HG03064 (cell line): Measurements from ENCODE around the gene SUPT6H.

Experiments used
- ATAC-seq: cut with Tn5 transposase; IDR thresholded peaks from one replicate; pipeline ENCODE4 v1.9.1; 2021; ENCODE audit warnings: low read depth; ENCODE audit not compliant: unreplicated experiment

Gene SUPT6H

GRCh38 chr17:28700278-28700677, 38.3 kb downstream of the SUPT6H start:
- no peak for ATAC-seq

DNA sequence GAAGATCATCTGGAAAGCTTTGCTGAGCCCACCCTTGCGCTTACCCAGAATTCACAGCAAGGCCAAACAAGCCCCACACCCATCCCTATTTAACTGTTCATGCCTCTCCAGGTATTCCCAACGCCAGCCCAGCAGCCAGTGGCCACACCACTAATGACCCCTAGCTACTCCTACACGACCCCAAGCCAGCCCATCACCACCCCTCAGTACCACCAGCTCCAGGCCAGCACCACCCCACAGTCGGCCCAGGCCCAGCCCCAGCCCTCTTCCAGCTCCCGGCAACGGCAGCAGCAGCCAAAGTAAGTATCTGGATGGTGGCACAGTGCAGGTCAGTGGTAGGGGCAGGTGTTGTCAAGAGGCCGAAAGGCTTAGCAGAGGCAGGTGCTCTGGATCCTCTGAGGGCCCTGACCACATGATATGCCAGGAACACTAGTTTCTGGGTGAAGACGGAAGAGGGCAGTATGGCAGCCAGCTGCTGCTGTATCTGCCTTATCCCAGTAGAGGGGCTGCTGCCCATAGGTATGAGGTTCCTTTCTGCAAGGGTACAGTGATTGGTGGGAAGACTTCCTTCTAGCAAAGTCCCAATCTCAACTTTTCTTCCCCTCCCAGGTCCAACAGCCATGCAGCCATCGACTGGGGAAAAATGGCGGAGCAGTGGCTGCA, 39.0 kb downstream of the SUPT6H start:
- ATAC-seq, result no peak

- no peak for ATAC-seq
These were observed 40.2 kb downstream of the SUPT6H start for GRCh38 chr17:28702026-28702751.

DNA sequence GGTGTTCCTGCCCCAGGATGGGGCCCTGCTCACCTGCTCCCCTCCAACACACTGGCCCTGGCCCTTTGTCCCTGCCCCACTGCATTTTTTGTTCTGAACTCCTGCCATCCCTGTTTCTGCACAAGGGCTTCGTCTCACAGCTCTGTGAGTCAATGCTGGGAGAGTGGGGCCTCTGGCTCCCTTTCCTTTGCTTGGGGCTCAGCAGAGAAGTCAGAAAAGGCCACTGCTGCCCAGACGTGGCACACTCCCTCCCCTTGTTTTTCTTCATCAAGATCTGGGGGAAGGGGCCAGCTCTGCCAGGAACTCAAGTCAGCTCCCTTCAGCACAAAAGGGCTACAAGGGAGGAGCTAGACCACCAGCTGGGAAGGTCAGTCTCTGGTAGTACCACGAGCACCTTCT, 40.7 kb downstream of the SUPT6H start:
- ATAC-seq, result no peak

DNA sequence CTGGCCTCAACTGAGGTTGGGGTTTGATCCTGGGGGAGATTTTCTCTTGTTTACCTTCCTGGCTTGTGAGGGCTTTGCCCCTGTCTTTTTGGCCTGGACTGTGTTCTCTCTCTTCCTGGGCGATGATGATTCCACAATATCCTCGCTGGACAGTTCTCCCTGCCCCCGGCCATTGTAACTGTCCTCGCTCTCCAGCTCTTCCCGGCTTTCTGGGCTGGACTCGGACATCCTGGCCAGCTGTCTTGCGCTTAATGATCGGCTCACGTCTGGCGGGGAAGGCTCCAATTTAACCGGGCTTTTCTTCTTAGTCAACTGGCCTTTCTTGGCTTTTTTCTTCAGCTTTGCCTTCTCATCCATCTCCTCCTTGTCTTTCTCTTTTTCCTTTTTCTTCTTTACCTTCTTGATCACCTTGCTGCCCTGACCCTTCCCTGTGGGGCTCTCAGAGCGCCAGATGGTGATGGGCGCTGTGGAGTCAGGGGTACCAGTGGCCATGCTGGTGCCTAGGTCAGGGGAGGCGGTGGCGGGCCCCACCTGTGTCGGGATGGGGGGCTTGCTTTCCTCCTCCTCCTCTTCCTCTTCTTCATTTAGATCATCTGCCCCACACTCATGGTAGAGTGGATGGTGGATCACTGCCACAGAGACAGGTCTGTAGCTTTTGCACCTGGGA, 41.7 kb downstream of the SUPT6H start:
- no peak for ATAC-seq

DNA sequence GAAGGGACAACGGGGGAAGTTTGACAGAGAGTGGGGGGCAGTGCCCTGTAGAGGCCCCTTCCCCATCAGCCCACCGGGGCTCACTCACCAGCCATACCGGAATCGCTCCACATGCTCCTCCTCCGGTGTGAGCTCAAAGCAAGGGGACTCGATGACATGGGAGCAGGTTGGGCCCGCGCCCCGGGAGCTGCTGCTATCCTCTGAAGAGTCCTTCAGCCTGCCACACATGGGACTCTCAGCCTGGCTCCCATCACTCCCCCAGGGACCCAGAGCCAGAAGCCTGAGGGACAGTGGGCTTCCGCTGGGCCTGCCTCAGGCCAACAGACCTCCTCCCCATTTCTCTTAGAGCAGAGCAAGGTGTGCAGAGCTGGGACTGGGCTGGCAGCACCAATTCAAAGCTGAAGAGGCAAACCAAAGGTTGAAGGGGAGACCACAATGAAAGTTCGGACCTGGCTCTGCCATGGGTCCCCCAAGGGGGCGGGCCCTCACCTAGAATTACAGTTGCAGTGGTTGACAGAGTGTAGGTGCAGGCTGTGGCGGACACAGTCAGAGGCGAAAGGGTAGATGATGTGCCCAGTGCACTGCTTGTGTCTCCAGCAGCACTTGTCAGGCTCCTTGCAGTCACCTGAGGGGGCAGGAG, 42.3 kb downstream of the SUPT6H start:
- no peak for ATAC-seq

DNA sequence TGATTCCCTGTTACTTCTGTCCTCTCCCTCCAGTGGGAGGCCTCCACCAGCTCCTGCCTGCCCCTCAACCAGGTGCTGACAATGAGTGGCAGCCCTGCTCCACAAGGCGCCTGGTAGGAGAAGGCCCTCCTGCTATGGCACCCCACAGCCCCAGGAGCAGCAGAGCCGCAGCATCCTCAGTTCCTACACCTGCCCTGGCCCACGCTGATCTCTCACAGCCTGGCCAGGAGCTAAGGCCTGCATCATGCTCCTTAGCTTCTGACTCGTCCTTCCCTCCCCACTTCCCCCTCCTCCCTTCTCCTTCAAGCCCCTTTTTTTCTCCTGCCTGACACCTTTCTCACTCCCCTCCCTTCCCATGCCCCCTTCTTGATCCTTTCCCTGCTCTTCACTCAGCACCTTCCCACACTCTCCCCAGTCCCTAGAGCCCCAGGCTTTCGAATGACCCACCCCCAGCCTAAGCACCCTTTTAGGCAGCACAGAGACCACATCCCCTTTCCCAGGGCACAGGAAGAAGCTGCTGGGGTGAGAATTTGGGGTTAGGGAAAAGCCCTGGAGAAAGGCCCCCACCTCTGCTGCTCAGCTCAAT, 43.2 kb downstream of the SUPT6H start:
- ATAC-seq, result no peak

DNA sequence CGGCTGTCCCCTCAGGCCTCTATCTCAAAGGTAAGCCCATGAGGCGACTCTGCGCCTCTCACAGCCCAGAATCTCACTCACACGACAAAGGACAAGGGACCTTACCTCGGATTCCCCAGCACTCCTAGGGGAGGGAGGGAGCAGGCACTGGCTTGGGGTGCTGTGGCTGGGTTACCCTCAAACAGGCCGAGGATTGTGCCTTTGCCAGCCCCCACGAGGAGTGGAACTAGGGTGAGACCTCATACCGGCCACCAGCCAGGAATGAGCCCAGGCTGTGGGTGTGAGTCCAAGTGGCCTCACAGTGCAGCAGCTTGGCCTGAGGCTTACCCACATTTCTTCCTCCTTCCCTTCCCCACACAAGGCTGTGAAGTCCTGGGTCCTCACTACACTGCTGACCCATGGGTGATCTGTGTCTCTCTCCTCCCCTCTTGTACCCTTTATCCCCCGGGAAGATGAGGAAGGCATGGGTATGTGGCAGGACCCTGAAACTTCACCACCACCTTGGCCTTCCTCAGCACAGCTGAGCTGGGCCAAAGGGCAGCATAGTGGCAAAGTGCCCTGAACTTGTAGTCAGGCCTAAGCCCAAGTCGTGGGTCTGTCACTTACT, 43.8 kb downstream of the SUPT6H start:
- ATAC-seq, result no peak

DNA sequence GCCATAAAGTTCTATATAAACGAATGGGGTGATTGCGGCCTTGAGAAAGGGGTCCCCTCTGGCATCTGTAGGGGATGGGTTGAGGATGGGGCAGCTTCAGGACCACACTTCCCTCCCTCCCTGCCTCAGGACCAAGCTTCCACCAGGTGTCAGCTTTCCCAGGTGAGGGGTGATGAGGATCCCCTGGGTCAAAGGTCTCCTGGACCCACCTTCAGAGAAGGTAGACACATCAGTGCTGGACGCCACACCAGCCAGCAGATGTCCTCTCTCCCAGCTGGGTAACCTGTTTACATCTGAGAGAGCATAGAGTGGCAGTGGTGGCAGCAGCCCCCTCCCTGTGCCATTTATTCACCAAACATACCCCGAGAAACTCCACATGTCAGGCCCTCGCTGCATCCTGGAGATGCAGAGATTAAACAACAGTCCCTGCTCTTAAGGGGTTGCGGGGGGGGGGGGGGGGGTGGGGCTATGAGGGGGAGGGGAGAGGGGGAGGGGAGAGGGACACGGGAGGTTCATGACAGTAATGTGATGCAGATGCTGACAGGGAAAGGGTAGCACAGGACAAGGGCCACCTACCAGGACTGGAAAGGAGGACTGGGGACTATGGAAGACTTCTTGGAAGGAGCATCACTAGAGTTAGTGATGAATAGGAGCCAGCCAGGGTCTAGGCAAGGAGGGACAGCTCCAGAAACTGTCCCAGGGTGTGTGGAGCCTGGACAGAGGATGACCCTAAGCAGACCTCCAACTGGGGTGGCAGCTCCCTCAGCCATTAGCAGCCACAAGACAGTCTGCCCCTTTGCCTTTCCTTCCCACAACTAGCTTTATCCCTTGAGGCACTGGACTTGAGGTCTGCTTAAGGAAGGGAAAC, 44.7 kb downstream of the SUPT6H start:
- no peak for ATAC-seq

DNA sequence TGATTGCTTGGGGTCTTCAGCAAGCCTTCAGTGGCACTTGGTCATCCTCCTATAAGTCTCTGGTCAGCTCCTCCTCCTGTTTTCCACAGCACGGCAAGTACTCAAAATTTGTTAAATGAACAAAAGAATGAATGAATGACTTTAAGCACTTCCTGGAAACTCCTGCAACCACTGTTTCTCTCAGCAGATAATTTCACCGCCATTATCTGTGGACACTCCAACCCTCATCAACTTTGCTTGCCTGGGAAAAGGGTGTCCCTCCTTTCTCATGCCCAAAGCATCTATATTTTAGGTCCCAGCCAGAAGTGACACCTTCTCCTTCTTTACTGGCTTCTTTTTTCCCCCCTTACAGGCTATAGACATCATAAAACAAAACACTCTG, 45.3 kb downstream of the SUPT6H start:
- ATAC-seq, result no peak

- no peak for ATAC-seq
These were observed 49.1 kb downstream of the SUPT6H start for GRCh38 chr17:28710861-28711722.

GRCh38 chr17:28711723-28712031, 49.7 kb downstream of the SUPT6H start, which contains the start of gene PROCA1:
Gene PROCA1 (minus strand): TSS chr17:28711888. CDS start chr17:28711660, 228 bp downstream.
- ATAC-seq, result no peak

DNA sequence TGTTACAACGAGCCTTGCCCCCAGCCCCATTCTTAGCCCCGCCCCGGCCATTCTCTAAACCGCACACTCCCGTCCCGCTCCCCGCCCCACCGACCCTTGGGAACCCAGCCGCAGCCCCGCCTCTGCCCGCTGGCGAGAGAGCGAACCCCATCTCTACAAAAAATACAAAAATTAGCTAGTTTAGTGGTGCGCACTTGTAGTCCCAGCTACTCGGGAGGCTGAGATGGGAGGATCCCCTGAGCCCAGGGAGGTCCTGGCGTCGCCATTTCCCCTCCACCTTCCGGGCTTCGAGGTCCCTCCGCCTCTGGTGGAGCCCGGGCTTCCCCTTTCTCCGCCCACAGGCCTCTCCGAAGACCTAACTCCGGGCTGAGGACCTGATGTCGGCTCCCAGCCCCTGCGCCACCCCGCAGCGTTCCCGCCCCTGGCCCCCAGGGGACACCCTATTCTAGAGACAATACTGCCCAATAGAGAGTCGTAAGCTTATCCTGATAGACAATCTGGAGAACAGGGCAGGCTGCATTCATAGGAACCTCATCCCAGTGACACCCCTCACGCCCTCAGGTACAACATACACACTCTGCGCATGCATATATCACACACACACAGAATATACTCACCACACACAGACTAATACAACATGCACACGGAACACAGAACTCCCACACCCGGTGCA, 50.2 kb downstream of the SUPT6H start:
- no peak for ATAC-seq

GRCh38 chr17:28712705-28713415, 50.9 kb downstream of the SUPT6H start:
- no peak for ATAC-seq

GRCh38 chr17:28714281-28714680, 52.3 kb downstream of the SUPT6H start:
- no peak for ATAC-seq

GRCh38 chr17:28715217-28715616, 53.2 kb downstream of the SUPT6H start:
- no peak for ATAC-seq

- ATAC-seq, result no peak
These were observed 55.0 kb downstream of the SUPT6H start for GRCh38 chr17:28716740-28717577.
